Muscle of back (tissue), 13 donors: ENCODE data around the gene PCDH20. TPM values are rescaled to one million over a fixed set of nuclear protein-coding genes. Genes with fewer than 3 reads are reported as not detected.
A peak's percentile ranks its signal among the peaks of the same experiment; 100 is the strongest.
"Not testable (repeated sequence)": the region's sequence is repeated elsewhere in the genome, so short reads cannot be mapped to it uniquely, and the experiment has no call there.

Source experiments
- DNase-seq, 3 donors: peaks; one replicate each; pipeline versions ENCODE4 v3.0.0 to v3.0.0-alpha.2; 2013
- long read RNA-seq, 9 donors: transcript quantifications; one replicate each; lab custom pipeline, GENCODE V29; 2026
- polyA plus RNA-seq, 10 donors: library from polyadenylated mRNA; unstranded; fragments of 120-200 nt; gene quantifications; one replicate each; pipeline ENCODE4 v1.2.1, GENCODE V29; 2013; ENCODE audit not compliant: insufficient read length in 10 of 10

Gene PCDH20, protein sequence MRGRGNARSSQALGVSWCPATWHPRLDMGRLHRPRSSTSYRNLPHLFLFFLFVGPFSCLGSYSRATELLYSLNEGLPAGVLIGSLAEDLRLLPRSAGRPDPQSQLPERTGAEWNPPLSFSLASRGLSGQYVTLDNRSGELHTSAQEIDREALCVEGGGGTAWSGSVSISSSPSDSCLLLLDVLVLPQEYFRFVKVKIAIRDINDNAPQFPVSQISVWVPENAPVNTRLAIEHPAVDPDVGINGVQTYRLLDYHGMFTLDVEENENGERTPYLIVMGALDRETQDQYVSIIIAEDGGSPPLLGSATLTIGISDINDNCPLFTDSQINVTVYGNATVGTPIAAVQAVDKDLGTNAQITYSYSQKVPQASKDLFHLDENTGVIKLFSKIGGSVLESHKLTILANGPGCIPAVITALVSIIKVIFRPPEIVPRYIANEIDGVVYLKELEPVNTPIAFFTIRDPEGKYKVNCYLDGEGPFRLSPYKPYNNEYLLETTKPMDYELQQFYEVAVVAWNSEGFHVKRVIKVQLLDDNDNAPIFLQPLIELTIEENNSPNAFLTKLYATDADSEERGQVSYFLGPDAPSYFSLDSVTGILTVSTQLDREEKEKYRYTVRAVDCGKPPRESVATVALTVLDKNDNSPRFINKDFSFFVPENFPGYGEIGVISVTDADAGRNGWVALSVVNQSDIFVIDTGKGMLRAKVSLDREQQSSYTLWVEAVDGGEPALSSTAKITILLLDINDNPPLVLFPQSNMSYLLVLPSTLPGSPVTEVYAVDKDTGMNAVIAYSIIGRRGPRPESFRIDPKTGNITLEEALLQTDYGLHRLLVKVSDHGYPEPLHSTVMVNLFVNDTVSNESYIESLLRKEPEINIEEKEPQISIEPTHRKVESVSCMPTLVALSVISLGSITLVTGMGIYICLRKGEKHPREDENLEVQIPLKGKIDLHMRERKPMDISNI
- polyA plus RNA-seq, result 1 to 10 TPM in 6 of 10 donors, under 1 TPM in 4; 0.57 to 4.5 (median 1.6) TPM
- long read RNA-seq, donor 1, full-length matches to known transcripts, result 1 of 1 reads
- long read RNA-seq, donor 1, partial matches to known transcripts, result 0 of 1 reads
- long read RNA-seq, donor 1, other reads (novel, unspliced or antisense), result 0 of 1 reads
- long read RNA-seq, donor 2, result 0 reads
- long read RNA-seq, donor 3, result 0 reads
- long read RNA-seq, donor 4, result 0 reads
- long read RNA-seq, donor 5, full-length matches to known transcripts, result 1 of 1 reads
- long read RNA-seq, donor 5, partial matches to known transcripts, result 0 of 1 reads
- long read RNA-seq, donor 5, other reads (novel, unspliced or antisense), result 0 of 1 reads
- long read RNA-seq, donor 6, result 0 reads
- long read RNA-seq, donor 7, full-length matches to known transcripts, result 1 of 1 reads
- long read RNA-seq, donor 7, partial matches to known transcripts, result 0 of 1 reads
- long read RNA-seq, donor 7, other reads (novel, unspliced or antisense), result 0 of 1 reads
- long read RNA-seq, donor 8, result 0 reads
- long read RNA-seq, donor 9, result 0 reads

DNA sequence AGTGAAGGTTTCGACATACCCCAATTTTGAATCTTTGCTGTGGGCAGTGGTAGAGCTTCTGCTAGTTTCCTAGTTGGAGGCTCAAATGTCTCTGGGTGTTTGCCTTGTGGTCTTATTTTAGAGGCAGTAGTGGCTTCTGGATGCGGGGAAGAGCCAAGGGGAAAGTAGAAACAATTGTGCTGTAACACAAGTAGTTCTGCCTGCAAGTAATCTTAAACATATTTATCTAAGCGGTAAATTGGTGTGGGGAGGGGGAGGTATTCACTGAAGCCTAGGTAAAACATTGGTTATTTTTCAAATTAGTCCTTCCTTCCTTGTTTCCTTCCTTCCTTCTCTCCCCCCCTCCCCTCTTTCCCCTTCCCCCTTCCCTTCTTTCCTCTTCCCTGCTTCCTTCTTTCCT is at the start of gene PCDH20:
PCDH20 (minus strand) TSS at position 101 of the 400 bp plus-strand sequence. CDS start 691 bp downstream, outside the sequence.
- no peak for DNase-seq

DNA sequence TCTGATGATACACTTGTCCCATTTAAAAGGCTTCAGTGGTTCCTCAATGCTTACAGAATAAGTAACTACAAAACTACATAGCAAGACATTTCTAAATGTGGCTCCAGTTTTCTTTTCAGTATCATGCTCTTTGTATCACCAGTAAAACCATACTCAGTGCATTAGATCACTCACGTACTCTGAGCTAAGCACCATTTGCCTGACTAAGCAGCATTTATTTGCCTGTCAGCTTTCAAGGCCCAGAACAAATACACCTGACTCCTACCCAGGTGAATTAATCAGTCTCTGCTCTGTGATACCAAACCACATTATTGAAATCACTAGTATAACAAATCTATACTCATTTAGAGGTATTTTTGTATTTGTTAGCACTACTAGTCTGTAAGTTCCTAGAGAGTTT is 47.4 kb upstream of the PCDH20 start:
- DNase-seq, result no peak

DNA sequence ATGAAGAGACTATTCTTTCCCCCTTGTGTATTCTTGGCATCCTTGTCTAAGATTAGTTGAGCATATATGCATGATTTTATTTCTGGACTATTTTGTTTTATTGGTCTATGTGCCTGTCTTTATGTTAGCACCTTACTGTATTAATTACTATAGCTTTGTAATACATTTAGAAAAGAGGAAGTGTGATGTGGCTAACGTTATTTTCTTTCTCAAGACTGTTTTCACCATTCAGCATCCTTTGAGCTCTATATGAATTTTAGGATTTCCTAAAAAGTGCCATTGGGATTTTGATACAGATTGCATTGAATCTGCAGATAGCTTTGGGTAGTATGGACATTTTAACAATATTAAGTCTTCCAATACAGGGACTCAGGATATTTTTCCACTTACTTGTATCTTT is 37.5 kb upstream of the PCDH20 start:
- DNase-seq, result no peak

DNA sequence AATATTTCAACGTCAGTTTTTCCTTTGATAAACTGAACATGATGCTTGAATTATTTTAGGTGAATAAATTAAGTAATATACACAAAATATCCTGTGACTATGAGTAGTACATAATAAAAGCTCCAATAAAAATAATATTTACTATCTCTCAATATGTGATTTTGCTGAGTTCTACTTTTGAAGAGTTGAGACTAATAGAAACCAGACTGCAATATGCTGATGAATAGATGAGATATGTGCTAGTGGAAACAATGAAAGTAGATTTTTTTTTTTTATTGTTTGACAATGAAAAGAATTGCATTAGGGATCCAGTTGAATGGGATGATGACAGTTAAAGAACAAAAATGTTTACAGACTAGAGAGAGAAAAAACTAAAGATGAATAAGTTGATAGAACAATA is 16.4 kb upstream of the PCDH20 start:
- no peak for DNase-seq

DNA sequence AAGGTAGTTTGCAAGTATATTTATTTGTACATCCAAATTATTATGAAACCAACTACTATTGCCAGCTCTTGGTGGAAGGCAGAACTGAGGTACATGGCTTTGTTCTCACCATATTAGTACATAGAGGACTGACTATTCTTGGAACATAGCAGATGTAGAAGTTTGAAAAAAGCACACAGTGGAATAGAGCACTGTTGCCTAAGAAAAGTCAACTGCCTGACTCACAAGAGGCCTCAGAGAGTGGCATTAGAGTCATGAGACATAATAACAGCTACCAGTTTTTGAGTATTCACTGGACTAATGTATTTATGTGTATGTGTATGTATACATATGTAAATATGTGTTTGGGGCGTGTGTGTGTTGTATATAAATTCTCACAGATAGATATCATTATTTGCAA is 8.3 kb upstream of the PCDH20 start:
- DNase-seq, result no peak

DNA sequence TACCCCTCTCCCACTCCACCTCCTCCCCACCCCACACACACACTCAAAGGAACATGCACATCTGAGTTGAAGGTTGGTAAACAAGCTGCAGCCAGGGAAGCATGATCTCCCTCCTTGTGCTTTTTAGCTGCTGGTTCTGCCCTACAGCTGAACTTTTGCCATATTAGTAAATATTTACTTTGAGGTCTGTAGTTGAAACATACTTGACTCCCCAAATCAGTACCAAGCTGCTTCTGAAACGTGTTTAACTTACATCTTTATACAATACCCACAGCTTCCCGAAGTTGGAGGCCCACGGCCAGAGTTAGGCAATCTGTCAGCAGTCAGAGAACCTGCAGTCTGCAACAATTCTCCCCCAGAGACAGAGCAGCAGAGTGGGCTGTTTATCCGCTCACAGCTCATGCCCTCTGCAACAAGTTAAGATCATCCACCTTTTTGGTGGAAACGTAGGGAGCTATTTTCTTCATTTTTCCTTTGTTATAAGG is 1.5 kb upstream of the PCDH20 start:
- no peak for DNase-seq

DNA sequence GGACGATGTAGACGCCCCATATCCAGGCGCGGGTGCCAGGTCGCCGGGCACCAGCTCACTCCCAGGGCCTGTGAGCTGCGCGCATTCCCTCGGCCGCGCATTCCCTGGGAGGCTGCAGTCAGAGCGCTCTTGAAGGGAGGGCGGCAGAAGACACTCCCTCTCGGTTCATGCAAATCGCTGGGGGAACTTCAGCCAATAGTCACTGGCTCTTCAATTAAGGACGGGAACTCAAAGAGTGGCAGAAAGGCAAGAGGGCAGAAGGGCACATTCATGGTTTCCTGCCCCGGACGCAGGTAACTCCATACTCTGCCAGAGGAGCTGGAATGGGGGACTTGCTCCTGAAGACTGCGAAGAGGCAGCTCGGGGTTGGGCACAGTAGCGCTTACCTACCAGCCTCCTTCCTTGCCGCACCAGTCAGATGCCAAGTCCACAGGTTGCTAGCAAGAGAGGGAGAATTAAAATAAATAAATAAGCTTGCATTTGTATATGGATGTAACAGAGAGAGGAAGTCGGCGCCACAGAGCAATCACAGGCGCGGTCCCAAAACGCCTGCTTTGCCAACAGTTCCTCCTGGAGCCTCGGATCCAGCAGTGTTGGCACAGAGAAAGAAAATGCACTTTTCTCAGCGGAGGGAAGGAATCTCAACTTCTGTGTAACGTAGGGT is 459 bp downstream of the PCDH20 start:
- DNase-seq, result peak; percentile 7 to 73 (median 33)

DNA sequence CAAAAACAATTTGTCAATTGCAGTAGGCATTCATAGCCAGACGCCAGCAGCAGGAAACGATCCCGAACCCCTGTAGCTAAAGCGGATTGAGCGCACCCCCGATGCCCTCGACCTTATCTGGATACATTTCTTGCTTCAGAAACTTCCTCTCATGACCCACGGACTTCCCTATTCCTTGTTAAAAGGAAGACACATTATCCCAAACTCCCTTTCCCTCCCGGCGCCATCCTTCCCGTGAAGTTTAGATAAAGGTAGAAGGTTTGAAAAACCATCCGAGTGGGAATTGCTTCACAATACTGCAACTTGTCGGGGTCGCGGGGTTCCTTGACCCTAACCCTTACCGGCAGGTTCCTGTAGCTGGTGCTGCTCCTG is 977 bp downstream of the PCDH20 start:
- DNase-seq, result no peak

DNA sequence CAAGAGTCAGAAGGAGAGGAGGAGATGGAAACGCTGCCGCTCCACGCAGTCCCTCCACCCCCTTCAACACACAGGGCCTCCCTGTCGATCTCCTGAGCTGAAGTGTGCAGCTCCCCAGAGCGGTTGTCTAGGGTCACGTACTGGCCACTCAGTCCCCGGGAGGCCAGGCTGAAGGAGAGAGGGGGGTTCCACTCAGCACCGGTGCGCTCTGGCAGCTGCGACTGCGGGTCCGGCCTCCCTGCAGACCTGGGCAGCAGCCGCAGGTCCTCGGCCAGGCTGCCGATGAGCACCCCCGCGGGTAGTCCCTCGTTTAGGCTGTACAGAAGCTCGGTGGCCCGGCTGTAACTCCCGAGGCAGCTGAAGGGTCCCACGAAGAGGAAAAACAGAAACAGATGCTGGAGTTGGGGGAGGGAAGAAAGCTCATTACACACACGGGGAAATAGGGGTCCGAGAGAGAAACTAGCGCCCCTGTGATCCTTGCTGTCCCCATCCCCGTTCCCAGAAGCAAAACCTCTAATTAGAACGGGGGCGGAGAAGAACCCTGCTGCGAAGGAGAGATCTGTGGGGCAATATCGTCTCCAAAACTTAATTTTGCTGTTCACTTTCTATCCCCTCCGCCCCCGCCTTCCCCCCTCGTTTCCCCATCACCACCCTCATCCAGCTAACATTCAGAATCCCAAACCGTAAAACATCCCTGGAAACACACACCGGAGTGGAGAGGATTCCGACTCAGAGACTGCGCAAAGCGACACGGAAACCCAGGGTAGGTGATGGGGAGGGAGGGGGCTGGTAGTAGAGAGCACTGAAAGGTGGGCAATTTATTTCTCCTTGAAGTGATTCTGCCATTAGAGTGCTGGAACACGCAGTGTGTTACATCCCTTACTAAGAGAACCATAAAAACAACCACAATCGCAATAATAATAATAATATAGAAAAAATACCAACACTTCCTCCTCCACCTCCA is 1.8 kb downstream of the PCDH20 start:
- DNase-seq, result peak in 1 of 3 donors; percentile 41

DNA sequence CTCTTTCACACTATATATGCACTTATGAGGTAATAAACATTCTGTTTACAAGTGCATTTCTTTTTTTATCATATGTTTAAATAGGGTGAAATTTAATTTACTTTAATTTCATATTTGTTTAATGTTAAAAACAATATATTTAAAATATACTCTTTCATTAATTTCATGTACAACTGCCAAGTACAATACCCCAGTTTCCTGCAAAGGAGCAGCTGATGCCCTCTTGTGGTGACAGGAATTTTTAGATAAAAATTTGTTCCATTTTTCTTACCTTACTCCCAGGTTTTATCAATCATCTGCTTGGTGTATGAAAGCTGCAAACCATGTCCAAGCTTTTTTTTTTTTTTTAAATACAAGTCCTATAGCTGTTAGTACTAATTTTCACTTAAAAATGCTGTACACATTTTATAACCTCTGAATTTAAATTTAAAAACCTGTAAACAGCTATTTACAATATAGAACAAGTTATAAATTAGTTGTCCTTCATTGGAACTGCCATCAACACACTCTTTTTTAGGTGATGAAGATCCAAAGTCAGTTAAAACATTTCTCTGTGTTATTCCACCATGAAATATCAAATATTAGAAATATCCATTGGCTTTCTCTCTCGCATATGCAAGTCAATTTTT is 4.9 kb downstream of the PCDH20 start:
- no peak for DNase-seq

DNA sequence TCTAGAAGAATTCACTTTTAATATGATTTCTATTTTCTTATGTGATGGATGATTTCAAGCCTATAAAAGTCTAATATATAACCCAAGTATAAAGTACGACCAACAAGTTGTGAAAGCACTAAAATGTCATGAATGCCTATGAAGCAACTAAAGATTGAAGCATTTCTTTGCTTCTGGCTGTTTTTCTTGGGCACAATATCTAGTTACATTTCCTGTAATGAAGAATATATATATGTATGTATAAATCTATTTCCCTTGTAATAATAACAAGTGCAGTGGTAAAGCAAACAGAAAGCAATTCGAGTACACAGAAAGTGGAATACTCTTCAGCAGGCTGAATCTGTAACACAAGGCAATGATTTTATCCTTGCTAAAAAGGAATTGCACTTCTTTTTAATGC is 5.4 kb downstream of the PCDH20 start:
- no peak for DNase-seq

DNA sequence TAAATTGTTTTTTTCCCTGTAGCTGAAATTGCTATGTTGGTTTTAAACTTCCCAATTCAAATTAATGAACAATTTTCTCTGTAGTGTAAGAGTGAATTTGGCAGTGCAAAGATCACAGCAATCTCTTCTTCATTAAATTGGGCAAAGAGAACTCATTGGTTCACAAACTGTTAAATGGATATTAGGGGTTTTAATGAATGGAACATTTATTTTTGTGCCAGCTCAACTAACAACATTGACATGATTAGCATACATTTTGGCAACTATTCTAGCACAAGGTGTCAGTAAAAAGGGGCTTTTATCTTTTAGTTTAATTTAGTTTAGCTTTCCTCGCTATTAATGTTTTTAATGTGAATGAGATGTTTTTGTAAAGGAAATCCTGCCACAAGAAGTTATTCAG is 7.1 kb downstream of the PCDH20 start:
- DNase-seq, result no peak

DNA sequence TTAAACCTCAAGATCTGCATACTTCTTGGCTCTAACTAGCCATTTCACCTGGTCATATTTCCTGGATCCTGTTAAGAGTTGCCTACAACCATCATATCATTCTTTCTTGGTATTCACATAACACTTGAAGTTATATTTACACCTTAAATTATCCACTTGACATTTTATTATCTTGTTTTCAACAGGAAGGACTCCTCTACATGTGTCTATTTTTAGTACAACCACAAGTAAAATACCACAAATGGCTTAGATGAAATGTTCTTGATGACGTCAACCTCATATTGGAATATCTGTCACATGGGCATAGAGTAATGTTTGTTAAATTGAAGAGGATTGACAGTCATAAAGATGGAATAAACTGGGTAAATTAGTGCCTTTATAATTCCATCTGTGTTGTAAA is 9.4 kb downstream of the PCDH20 start:
- DNase-seq, result no peak

DNA sequence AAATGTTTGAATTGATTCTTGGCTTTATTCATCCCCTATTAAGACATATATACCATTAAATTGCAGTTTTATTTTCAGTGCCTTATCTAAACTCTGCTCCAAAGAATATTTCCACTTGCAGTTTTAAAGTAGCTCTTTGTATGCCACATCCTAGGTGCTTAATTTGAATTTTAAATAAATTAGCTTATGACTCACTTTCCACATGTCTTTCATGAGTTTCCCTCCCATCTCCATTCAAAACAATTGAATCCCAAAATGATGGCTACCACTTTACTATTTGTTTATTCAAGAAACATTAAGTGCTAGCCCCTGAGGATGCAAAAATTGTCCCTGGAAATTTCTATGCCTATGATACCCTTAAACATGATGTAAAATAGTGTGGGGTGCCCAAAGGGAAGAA is 19.5 kb downstream of the PCDH20 start:
- DNase-seq, result no peak

DNA sequence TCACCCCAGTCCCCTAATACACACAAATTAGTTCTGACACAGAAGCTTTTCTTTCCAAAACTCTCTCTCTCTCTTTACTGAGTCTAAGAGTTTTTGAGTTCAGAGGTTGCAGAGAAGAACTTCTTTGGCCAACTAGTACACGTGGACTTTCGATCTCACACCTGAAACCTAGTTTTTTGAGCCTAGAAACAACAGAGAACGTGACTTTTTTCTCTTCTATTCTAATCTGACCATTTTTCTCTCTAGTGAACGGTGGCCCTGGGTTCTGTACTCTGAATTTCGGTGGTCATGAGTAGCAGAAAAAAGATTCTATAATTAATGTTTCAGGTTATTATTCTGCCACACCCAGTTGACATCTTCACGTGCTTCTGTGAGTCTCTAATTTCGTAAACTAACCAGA is 24.2 kb downstream of the PCDH20 start:
- DNase-seq, result no peak

DNA sequence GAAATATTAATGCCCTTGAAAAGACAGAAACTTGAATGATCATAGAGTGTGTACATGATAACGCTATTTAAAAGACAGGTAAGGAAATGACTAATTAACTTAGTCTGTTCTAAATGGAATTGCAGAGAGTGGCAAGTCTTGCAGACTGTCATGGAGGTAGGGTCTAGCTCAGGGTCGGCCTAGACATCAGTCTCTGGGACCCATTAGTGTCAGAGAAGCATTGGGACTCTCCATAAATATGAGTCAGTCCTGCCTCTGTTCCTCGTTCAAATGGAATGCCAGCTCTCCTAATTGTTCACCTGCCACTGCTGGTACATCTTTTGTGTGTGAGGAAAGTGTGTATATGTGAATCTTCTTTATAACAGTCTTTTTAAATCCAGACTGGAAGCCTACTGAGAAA is 28.0 kb downstream of the PCDH20 start:
- no peak for DNase-seq

DNA sequence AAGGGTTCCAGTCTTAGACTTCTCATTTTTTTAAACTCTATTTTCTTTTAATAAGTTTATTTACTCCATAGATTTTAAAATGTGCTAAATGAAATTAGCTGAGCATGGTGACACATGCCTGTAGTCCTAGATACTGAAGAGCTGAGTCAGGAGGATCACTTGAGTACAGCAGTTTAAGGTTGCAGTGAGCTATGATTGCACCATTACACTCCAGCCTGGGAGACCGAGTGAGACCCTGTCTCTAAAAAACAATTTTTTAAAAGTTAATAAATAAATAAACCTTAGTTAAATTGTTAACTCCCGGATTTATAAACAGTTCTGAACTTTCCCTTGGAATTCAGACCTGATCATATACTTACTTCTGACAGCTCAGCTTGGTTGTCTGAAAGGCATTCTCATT is 32.5 kb downstream of the PCDH20 start:
- no peak for DNase-seq

DNA sequence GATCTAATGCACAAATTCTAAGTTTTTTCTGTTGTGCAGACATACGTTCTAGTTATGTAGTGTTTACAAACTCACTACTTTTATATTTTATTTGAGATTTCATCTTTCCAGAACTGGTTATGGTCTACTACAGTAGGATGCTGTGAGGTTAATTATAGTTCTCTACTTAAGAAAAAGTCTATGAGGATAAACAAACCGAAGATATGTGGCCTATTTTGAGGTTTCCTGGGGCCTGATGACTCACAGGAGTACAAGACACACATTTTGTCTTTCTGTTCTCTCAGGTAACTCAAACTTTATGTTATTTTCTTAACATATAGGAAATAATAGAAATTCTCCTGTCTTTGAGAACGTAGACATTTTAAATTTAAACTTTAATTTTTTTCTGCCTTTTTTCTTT is 45.1 kb downstream of the PCDH20 start:
- no peak for DNase-seq

DNA sequence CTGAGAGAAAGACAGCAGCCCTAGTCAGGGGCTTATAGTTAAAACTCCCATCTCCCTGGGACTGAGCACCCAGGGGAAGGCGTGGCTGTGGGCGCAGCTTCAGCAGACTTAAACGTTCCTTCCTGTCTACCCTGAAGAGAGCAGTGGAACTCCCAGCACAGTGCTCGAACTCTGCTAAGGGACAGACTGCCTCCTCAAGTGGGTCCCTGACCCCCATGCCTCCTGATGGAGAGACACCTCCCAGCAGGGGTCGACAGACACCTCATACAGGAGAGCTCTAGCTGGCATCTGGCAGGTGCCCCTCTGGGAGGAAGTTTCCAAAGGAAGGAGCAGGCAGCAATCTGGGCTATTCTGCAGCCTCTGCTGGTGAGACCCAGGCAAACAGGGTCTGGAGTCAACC is 51.0 kb downstream of the PCDH20 start:
- DNase-seq, result not testable (repeated sequence)
